NK-92 treated with Interleukin-12 subunit alpha and Interleukin-12 subunit beta, amount 100 ng/mL, for 24 hours (cell line): ENCODE data around the gene C19orf73.
"Not testable (repeated sequence)": the region's sequence is repeated elsewhere in the genome, so short reads cannot be mapped to it uniquely, and the experiment has no call there.

Experiments
- DNase-seq: peaks from one replicate; lab custom pipeline; 2025; lab: John Stamatoyannopoulos, UW

Gene C19orf73

GRCh38 chr19:49148784-49149651 lies 30.1 kb upstream of the C19orf73 start:
- peak; percentile 21 for DNase-seq

DNA sequence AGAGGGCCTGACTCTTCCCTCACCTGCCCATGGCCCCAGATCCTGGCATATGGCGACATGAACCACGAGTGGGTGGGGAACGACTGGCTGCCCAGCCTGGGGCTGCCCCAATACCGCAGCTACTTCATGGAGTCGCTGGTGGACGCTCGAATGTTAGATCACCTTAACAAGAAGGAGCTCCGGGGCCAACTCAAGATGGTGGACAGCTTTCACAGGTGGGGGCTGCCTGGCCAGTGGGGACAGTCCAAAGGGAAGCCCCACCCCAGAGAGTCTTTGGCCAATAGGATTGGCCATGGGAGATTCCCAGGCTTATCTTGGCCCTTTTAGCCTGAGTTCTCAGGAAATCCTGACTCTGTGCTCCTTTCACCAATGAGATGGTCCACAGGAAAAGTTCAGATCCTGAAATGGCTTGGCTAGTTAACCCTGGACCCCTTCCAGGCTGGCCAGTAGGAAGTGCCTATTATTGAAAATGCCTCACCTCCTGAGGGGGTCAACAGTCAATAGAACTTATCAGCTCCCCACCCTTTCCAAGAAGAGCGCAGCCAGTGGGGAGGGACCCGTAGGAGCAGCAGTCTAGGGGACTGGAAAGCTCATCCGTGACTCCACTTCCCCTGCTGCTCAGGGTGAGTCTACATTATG lies 29.2 kb upstream of the C19orf73 start:
- no peak for DNase-seq

- DNase-seq, result not testable (repeated sequence)
These were observed 27.4 kb upstream of the C19orf73 start for GRCh38 chr19:49146408-49146770.

GRCh38 chr19:49145573-49146407 lies 26.8 kb upstream of the C19orf73 start:
- peak; percentile 38 for DNase-seq

- no peak for DNase-seq
These were observed 24.0 kb upstream of the C19orf73 start for GRCh38 chr19:49142866-49143335.

GRCh38 chr19:49141352-49141751 lies 22.4 kb upstream of the C19orf73 start:
- no peak for DNase-seq

GRCh38 chr19:49140951-49141350 lies 22.0 kb upstream of the C19orf73 start:
- no peak for DNase-seq

- DNase-seq, result no peak
These were observed 17.8 kb upstream of the C19orf73 start for GRCh38 chr19:49136771-49137171.

GRCh38 chr19:49135686-49136085 lies 16.7 kb upstream of the C19orf73 start:
- no peak for DNase-seq

DNA sequence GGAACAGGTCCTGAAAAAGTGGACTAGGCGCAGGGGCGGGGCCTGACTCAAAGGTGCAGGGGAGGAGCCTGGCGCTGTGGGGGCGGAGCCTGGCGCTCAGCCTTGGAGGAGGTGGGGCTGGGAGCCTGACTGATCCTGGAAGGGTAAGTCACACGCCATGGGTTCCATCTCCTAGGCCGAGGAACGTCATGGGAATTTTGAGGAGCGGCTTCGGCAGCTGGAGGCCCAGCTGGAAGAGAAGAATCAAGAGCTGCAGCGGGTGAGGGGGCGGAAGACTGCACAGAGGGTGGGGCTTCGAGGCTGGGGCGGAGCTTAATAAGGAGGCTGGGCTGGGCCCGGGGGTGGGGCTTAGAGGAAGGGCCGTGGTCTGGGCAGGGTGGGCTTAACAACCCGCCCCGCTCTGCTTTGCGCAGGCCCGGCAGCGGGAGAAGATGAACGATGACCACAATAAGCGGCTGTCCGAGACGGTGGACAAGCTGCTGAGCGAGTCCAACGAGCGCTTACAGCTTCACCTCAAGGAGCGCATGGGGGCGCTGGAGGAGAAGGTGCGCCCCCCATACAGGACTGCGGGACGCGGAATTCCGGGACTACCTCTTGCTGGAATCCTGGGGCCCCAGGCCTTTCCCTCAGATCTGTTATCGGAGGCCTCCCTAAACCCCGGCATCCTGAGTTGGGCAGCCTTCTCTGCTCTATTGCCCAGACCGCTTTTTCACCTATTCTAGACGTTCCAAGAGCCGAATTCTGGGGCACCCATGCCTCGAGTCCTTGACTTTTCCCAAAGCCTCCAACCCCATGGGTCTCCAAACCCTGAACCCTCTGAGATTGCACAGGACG lies 14.9 kb upstream of the C19orf73 start:
- DNase-seq, result no peak

DNA sequence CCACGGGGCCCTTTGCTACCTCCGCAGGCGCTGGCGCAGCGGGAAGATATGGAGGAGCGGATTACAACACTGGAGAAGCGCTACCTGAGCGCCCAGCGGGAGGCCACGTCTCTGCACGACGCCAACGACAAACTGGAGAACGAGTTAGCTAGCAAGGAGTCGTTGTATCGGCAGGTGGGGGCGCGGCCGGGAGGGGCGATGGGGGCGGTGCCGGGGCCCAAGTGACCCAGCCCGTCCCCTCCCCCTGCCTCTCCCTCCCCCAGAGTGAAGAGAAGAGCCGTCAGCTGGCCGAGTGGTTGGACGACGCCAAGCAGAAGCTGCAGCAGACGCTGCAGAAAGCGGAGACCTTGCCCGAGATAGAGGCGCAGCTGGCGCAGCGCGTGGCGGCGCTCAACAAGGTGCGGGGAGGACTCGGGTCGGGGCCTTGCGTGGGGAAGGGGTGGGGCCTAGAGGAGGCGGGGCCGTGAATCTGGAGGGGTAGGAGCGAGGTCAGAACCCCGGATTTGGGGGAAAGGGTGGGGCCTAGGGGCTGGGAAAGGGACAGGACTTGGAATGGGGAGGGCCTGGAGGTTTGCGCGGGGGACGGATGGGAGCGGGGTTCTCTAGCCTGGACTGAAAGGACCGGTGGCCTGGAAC lies 14.1 kb upstream of the C19orf73 start:
- no peak for DNase-seq

DNA sequence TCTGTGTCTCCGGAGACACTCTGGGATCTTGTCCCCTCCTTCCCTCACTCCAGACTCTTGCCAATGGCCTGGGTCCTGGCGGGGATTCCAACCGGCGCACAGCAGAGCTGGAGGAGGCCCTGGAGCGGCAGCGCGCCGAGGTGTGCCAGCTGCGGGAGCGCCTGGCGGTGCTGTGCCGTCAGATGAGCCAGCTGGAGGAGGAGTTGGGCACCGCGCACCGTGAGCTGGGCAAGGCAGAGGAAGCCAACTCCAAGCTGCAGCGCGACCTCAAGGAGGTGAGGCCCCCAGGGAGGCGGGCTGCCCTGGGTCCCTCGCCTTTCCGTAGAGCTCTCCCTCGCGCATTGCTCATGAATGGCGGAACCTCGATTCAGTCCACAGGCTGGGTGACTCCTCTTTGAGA lies 11.4 kb upstream of the C19orf73 start:
- no peak for DNase-seq

GRCh38 chr19:49129238-49129583 lies 10.3 kb upstream of the C19orf73 start:
- no peak for DNase-seq

- DNase-seq, result no peak
These were observed 9.7 kb upstream of the C19orf73 start for GRCh38 chr19:49128545-49129237.

DNA sequence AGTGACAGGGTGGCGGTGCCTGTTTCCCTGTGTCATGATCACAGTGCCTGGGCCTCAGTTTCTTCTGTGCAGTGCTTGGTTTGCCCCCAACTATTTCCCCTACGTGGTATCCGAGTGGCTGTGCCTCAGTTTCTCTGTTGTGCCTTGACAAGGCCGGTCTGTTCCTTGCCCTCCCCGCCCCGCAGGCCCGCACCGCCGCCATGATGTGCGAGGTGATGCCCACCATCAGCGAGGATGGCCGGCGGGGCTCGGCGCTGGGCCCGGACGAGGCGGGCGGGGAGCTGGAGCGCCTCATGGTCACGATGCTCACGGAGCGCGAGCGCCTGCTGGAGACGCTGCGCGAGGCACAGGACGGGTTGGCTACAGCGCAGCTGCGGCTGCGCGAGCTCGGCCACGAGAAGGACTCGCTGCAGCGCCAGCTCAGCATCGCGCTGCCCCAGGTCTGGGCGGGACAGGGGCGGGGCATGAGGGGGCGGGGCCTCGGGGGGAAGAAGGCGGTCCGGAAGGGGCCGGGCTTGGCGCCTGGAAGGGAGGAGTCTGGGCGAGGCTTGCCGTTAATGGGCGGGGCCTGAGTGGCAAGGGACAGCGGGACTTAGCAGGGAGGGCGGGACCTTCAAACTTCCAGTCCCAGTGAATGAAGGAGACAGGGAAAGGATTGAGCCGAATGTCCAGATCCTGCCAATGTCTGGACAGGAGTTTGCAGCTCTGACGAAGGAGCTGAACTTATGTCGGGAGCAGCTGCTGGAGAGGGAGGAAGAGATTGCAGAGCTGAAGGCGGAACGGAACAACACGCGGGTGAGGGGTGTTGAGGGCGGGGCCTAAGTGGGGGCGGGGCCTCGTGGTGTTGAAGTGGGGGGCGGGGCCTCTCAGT lies 9.0 kb upstream of the C19orf73 start:
- DNase-seq, result peak; percentile 75

DNA sequence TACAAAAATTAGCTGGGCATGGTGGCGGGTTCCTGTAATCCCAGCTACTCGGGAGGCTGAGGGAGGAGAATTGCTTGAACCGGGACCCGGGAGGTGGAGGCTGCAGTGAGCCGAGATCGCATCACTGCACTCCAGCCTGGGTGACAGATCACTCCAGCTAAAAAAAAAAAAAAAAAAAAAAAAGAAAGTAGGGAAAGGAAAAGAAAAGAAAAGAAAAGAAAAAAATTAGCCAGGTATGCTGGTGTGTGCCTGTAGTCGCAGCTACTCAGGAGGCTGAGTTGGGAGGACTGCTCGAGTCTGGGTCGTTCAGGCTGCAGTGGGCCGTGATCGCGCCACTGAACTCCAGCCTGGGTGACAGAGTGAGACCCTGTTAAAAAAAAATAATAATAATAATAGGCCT lies 8.3 kb upstream of the C19orf73 start:
- DNase-seq, result not testable (repeated sequence)

- DNase-seq, result no peak
These were observed 7.6 kb upstream of the C19orf73 start for GRCh38 chr19:49126575-49126974.

GRCh38 chr19:49125025-49125731 lies 6.2 kb upstream of the C19orf73 start:
- DNase-seq, result no peak

DNA sequence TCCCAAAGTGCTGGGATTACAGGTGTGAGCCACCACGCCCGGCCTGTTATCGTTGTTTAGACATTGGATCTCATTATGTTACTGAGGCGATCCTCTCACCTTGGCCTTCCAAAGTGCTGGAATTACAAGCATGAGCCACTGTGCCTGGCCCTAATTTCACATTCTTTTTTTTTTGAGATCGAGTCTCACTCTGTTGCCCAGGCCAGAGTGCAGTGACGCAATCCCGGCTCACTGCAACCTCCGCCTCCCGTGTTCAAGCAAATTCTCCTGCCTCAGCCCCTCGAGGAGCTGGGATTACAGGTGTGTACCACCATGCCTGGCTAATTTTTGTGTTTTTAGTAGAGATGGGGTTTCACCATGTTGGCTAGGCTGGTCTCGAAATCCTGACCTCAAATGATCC lies 4.3 kb upstream of the C19orf73 start:
- DNase-seq, result not testable (repeated sequence)
